NT2/D1 (cell line): ENCODE measurements around the gene RRBP1.

Experiments
- SUZ12 ChIP-seq: IDR thresholded peaks from 2 replicates; pipeline ENCODE4 v1.6.1; 2011; ENCODE audit not compliant: insufficient read length, insufficient read depth; ENCODE audit errors: extremely low read depth
- YY1 ChIP-seq: IDR thresholded peaks from 2 replicates; pipeline ENCODE4 v1.6.1; 2011; ENCODE audit not compliant: insufficient read length, insufficient read depth

DNA sequence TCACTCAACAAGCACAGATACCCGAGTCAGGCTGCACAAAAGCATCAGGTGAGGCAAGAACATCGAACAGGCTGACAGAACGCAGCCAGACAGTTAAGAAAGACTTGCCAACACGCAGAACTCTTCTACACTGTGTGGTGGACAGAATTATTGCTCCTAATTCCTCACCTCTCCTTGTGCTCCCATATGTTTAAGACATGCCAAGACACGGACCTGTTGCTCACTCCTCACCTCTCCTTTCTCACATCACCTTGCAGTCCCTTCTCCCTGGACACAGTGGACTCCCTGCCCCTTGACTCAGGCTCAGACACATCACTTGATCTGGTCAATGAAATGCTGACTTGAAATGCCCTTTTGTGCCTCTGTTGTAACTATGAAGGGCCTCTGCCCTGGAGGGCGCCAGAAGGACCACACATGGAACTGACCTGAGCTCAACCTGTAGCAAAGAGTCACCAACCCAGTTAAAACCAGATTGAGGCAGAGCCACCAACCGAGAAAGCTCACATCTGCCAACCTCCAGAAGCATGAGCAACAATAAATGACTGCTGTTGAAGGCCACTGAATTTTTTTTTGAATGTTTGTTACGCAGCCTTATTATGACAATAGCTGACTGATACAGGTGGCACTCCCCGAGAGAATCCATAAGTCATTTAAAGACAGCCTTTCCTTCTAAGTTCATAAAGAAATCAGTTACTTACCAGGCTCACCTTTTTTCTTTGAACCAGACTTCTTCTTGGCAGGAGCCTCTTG lies 24.0 kb downstream of the RRBP1 start:
- TF ChIP-seq SUZ12 (no peak), YY1 (no peak)
